WTC11 (cell line): ENCODE measurements around the gene CTPS2. TPM values are rescaled to one million over a fixed set of nuclear protein-coding genes. Genes with fewer than 3 reads are reported as not detected.
A peak's percentile ranks its signal among the peaks of the same experiment; 100 is the strongest.

ENCODE experiments used
- ATAC-seq: fragments of 200-7000 bp; cut with Tn5 transposase; 2 replicates; pipeline ENCODE4 v1.10.0; 2021; ENCODE audit warnings: mild to moderate bottlenecking, moderate library complexity
- CTCF ChIA-PET: fragments of 300-600 bp; sonication (Branson Sonifier 250); formaldehyde crosslinking; loops from one replicate; lab custom pipeline; 2021; ENCODE audit warnings: antibody characterized with exemption; lab: Charles Lee
- POLR2A ChIA-PET: fragments of 350-600 bp; sonication (Branson Sonifier 250); formaldehyde crosslinking; loops from one replicate; lab custom pipeline; 2021; ENCODE audit warnings: antibody characterized with exemption; lab: Charles Lee
- DNase-seq: peaks from one replicate; pipeline ENCODE4 v3.0.0; 2021; ENCODE audit warnings: low spot score
- H3K27ac Mint-ChIP-seq: 2 replicates; pipeline ENCODE4 v1.8.0; 2021; ENCODE audit warnings: mixed read lengths
- H3K27me3 Mint-ChIP-seq: 2 replicates; pipeline ENCODE4 v1.8.0; 2021; ENCODE audit warnings: low read depth, mild to moderate bottlenecking, moderate library complexity, mixed read lengths
- H3K36me3 Mint-ChIP-seq: 2 replicates; pipeline ENCODE4 v1.8.0; 2021; ENCODE audit warnings: mixed read lengths
- H3K4me1 Mint-ChIP-seq: 2 replicates; pipeline ENCODE4 v1.8.0; 2022; ENCODE audit warnings: mixed read lengths
- H3K4me3 Mint-ChIP-seq: 2 replicates; pipeline ENCODE4 v1.8.0; 2021; ENCODE audit warnings: mild to moderate bottlenecking, moderate library complexity, mixed read lengths
- H3K9me3 Mint-ChIP-seq: 2 replicates; pipeline ENCODE4 v1.8.0; 2021; ENCODE audit warnings: mixed read lengths
- ATF1 ChIP-seq: sonication (generic); formaldehyde crosslinking; IDR thresholded peaks from 2 replicates; pipeline ENCODE4 v1.8.1; 2023; ENCODE audit warnings: mild to moderate bottlenecking, moderate library complexity, missing genetic modification reagents
- E2F4 ChIP-seq: sonication (generic); formaldehyde crosslinking; IDR thresholded peaks from 2 replicates; pipeline ENCODE4 v1.8.1; 2022; ENCODE audit warnings: low read depth, mild to moderate bottlenecking, moderate library complexity, missing genetic modification reagents, borderline replicate concordance
- E2F5 ChIP-seq: sonication (generic); formaldehyde crosslinking; IDR thresholded peaks from 2 replicates; pipeline ENCODE4 v1.8.1; 2022; ENCODE audit warnings: mild to moderate bottlenecking, moderate library complexity, missing genetic modification reagents
- EMX1 ChIP-seq: fragments of 250-450 bp; sonication (Bioruptor Pico); IDR thresholded peaks from 2 replicates; pipeline ENCODE4 v1.8.0; 2021; ENCODE audit warnings: mild to moderate bottlenecking
- FOXJ3 ChIP-seq: sonication (generic); formaldehyde crosslinking; IDR thresholded peaks from 2 replicates; pipeline ENCODE4 v1.9.0; 2021; ENCODE audit warnings: missing genetic modification reagents, mild to moderate bottlenecking, borderline replicate concordance
- FOXK1 ChIP-seq: sonication (generic); formaldehyde crosslinking; IDR thresholded peaks from 2 replicates; pipeline ENCODE4 v1.8.0; 2022; ENCODE audit warnings: mild to moderate bottlenecking, moderate library complexity, missing genetic modification reagents
- HMGXB4 ChIP-seq: sonication (generic); formaldehyde crosslinking; IDR thresholded peaks from 2 replicates; pipeline ENCODE4 v1.8.1; 2023; ENCODE audit warnings: mild to moderate bottlenecking, moderate library complexity, missing genetic modification reagents
- IRF1 ChIP-seq: sonication (generic); formaldehyde crosslinking; IDR thresholded peaks from 2 replicates; pipeline ENCODE4 v1.8.0; 2023; ENCODE audit warnings: missing genetic modification reagents
- IRF2 ChIP-seq: sonication (generic); formaldehyde crosslinking; IDR thresholded peaks from 2 replicates; pipeline ENCODE4 v1.8.0; 2022; ENCODE audit warnings: low read depth, missing genetic modification reagents, borderline replicate concordance
- JAZF1 ChIP-seq: fragments of 250-450 bp; sonication (Bioruptor Pico); IDR thresholded peaks from 2 replicates; pipeline ENCODE4 v1.9.0; 2021; ENCODE audit warnings: moderate library complexity, mild to moderate bottlenecking, inconsistent platforms
- MLX ChIP-seq: sonication (generic); formaldehyde crosslinking; IDR thresholded peaks from 2 replicates; pipeline ENCODE4 v1.8.1; 2023; ENCODE audit warnings: mild to moderate bottlenecking, missing genetic modification reagents, moderate library complexity
- MXD4 ChIP-seq: fragments of 250-450 bp; sonication (Bioruptor Pico); IDR thresholded peaks from 2 replicates; pipeline ENCODE4 v1.8.0; 2021; ENCODE audit warnings: mild to moderate bottlenecking, moderate library complexity, borderline replicate concordance
- NFE2L1 ChIP-seq: sonication (generic); formaldehyde crosslinking; IDR thresholded peaks from 2 replicates; pipeline ENCODE4 v1.8.1; 2023; ENCODE audit warnings: missing genetic modification reagents
- OVOL2 ChIP-seq: fragments of 250-450 bp; sonication (Bioruptor Pico); IDR thresholded peaks from 2 replicates; pipeline ENCODE4 v1.9.0; 2021; ENCODE audit warnings: mild to moderate bottlenecking, borderline replicate concordance
- RELA ChIP-seq: sonication (generic); formaldehyde crosslinking; IDR thresholded peaks from 2 replicates; pipeline ENCODE4 v1.8.1; 2022; ENCODE audit warnings: missing genetic modification reagents, mild to moderate bottlenecking, borderline replicate concordance
- SMAD3 ChIP-seq: sonication (generic); formaldehyde crosslinking; IDR thresholded peaks from 2 replicates; pipeline ENCODE4 v1.8.0; 2022; ENCODE audit warnings: missing genetic modification reagents, mild to moderate bottlenecking, borderline replicate concordance
- TEAD1 ChIP-seq: sonication (generic); formaldehyde crosslinking; IDR thresholded peaks from 2 replicates; pipeline ENCODE4 v1.8.0; 2022; ENCODE audit warnings: mild to moderate bottlenecking, missing genetic modification reagents
- TEAD4 ChIP-seq: sonication (generic); formaldehyde crosslinking; IDR thresholded peaks from 2 replicates; pipeline ENCODE4 v1.8.0; 2022; ENCODE audit warnings: mild to moderate bottlenecking, missing genetic modification reagents
- USF2 ChIP-seq: sonication (generic); formaldehyde crosslinking; IDR thresholded peaks from 2 replicates; pipeline ENCODE4 v1.8.1; 2023; ENCODE audit warnings: mild to moderate bottlenecking, missing genetic modification reagents, moderate library complexity
- ZBTB21 ChIP-seq: sonication (generic); formaldehyde crosslinking; IDR thresholded peaks from 2 replicates; pipeline ENCODE4 v1.8.1; 2023; ENCODE audit warnings: mild to moderate bottlenecking, missing genetic modification reagents, borderline replicate concordance
- ZBTB43 ChIP-seq: sonication (generic); formaldehyde crosslinking; IDR thresholded peaks from 2 replicates; pipeline ENCODE4 v1.8.1; 2023; ENCODE audit warnings: mild to moderate bottlenecking, missing genetic modification reagents
- ZNF317 ChIP-seq: sonication (generic); formaldehyde crosslinking; IDR thresholded peaks from 2 replicates; pipeline ENCODE4 v1.8.1; 2023; ENCODE audit warnings: low read depth, mild to moderate bottlenecking, moderate library complexity, missing genetic modification reagents, borderline replicate concordance
- ZNF532 ChIP-seq: fragments of 250-450 bp; sonication (Bioruptor Pico); IDR thresholded peaks from 2 replicates; pipeline ENCODE4 v1.9.0; 2021; ENCODE audit warnings: mild to moderate bottlenecking, borderline replicate concordance
- total RNA-seq: library from RNA; stranded (reverse); gene quantifications from 3 replicates; pipeline ENCODE4 v1.2.3, GENCODE V29; 2021

Gene CTPS2
- total RNA-seq, 1 experiment from 2014 or later: 23.2 TPM

- no peak for TF ChIP-seq IRF2
- TF ChIP-seq EMX1 (CRISPR knock-in tag): no peak
Observed at GRCh38 chrX:16700734-16701133, 11.7 kb downstream of the CTPS2 start (continued).

- ATAC-seq (no peak), DNase-seq (no peak)
- CTCF ChIA-PET: no interaction called here
- no peak overlapping the region for H3K27ac Mint-ChIP-seq
- peaks cover 8% of the 10 kb centered on the region for H3K4me1 Mint-ChIP-seq
- no peaks in the 10 kb centered on the region for H3K27me3 Mint-ChIP-seq
- POLR2A ChIA-PET: no interaction called here
- no peaks in the 10 kb centered on the region for H3K9me3 Mint-ChIP-seq
- peaks cover 39% of the 10 kb centered on the region for H3K36me3 Mint-ChIP-seq
- no peak overlapping the region for H3K4me3 Mint-ChIP-seq
- TF ChIP-seq IRF1 (CRISPR knock-in tag) (no peak), NFE2L1 (no peak), OVOL2 (CRISPR knock-in tag) (no peak), ZBTB43 (CRISPR knock-in tag) (no peak), TEAD4 (CRISPR knock-in tag) (no peak), JAZF1 (no peak), E2F5 (CRISPR knock-in tag) (no peak), USF2 (no peak), ZBTB21 (no peak), SMAD3 (CRISPR knock-in tag) (no peak)
- TF ChIP-seq, all 79 proteins: peak for 0
Observed at GRCh38 chrX:16699389-16699788, 13.1 kb downstream of the CTPS2 start.

GRCh38 chrX:16696956-16697355, 15.5 kb downstream of the CTPS2 start:
- no peaks in the 10 kb centered on the region for H3K9me3 Mint-ChIP-seq
- CTCF ChIA-PET: no interaction called here
- no peak overlapping the region for H3K4me3 Mint-ChIP-seq
- H3K27ac Mint-ChIP-seq: peak overlapping the region; percentile 72; the same call in 1 of the 2 replicates
- POLR2A ChIA-PET: interaction anchor here (0.5 kb wide), 1 partner anchor 67 kb away, joined by 3 read pairs; no protein-coding TSS in a partner anchor
- H3K4me1 Mint-ChIP-seq: peaks cover 8% of the 10 kb centered on the region
- H3K36me3 Mint-ChIP-seq: peaks cover 45% of the 10 kb centered on the region
- H3K27me3 Mint-ChIP-seq: no peaks in the 10 kb centered on the region
- ATAC-seq (no peak), DNase-seq (no peak)
- no peak for TF ChIP-seq ZNF317 (CRISPR knock-in tag)
- TF ChIP-seq IRF2: no peak
- TF ChIP-seq FOXJ3 (CRISPR knock-in tag): no peak
- TF ChIP-seq RELA (CRISPR knock-in tag): no peak
- no peak for TF ChIP-seq TEAD1 (CRISPR knock-in tag)
- TF ChIP-seq FOXK1 (CRISPR knock-in tag): no peak
- TF ChIP-seq MLX (CRISPR knock-in tag): no peak
- no peak for TF ChIP-seq HMGXB4 (CRISPR knock-in tag)
- TF ChIP-seq ATF1 (CRISPR knock-in tag): no peak
- TF ChIP-seq E2F4 (CRISPR knock-in tag): no peak
- no peak for TF ChIP-seq ZNF532 (CRISPR knock-in tag)
- TF ChIP-seq MXD4 (CRISPR knock-in tag): no peak
